Thyroid gland (tissue), 4 donors: ENCODE results near the gene ZNF783. TPM values are rescaled to one million over a fixed set of nuclear protein-coding genes. Genes with fewer than 3 reads are reported as not detected.

Experiments used
- DNase-seq, 2 donors: peaks; one replicate each; pipeline ENCODE4 v3.0.0-alpha.2; 2019
- H3K27ac ChIP-seq, 3 donors: fragments of 200-600 bp; sonication (generic); 1 replicate in 2 of 3; 2 replicates in 1 of 3; pipeline ENCODE4 v1.5.1; 2016 to 2019; ENCODE audit warnings: mild to moderate bottlenecking in 1 of 3, moderate library complexity in 1 of 3
- H3K27me3 ChIP-seq: fragments of 200-600 bp; sonication (generic); one replicate; pipeline ENCODE4 v1.5.1; 2019
- H3K36me3 ChIP-seq, 2 donors: fragments of 200-600 bp; sonication (generic); one replicate each; pipeline ENCODE4 v1.5.1; 2016 to 2019
- H3K4me1 ChIP-seq, 2 donors: fragments of 200-600 bp; sonication (generic); one replicate each; pipeline ENCODE4 v1.5.1; 2017 to 2019
- H3K4me3 ChIP-seq, 3 donors: fragments of 200-600 bp; sonication (generic); replicated peaks in 1 of 3; 1 replicate in 2 of 3; 2 replicates in 1 of 3; pipeline ENCODE4 v1.5.1; 2016; ENCODE audit warnings: mild to moderate bottlenecking in 1 of 3
- H3K9me3 ChIP-seq: fragments of 200-600 bp; sonication (generic); one replicate; pipeline ENCODE4 v1.5.1; 2017
- POLR2A ChIP-seq, 2 donors: fragments of 450-650 bp; IDR thresholded peaks; one replicate each; pipeline ENCODE4 v1.6.1; 2017; ENCODE audit warnings: antibody characterized with exemption in 2 of 2, mild to moderate bottlenecking in 2 of 2, moderate library complexity in 1 of 2
- WGBS, 2 donors: methylation state at CpG; one replicate each; pipeline ENCODE4 v1.1.5; 2017; 5-methylcytosine and 5-hydroxymethylcytosine counted together
- intact Hi-C: fragments of 100-400 bp; cut with DNase I; formaldehyde crosslinking; loops from one replicate; pipeline ENCODE4 v1.15.1; 2023
- total RNA-seq, 4 donors: library from RNA; depleted of rRNA; stranded (reverse); fragments of >200 nt; gene quantifications; one replicate each; pipeline ENCODE4 v1.2.3, GENCODE V29; 2016
- TF ChIP-seq, protein P1 (sequence below), 6 experiments: fragments of 200-600 bp in 3 of 6; fragments of 450-650 bp in 3 of 6; sonication (generic) in 3 of 6; IDR thresholded peaks; one replicate each; pipeline ENCODE4 v1.5.1; 2016 to 2019; ENCODE audit warnings: antibody characterized with exemption in 6 of 6, mild to moderate bottlenecking in 2 of 6, inconsistent platforms in 1 of 6, moderate library complexity in 1 of 6

ZNF783 gene
- 10 to 100 TPM; 11.3 to 18.0 (median 15.1) TPM for total RNA-seq

DNA sequence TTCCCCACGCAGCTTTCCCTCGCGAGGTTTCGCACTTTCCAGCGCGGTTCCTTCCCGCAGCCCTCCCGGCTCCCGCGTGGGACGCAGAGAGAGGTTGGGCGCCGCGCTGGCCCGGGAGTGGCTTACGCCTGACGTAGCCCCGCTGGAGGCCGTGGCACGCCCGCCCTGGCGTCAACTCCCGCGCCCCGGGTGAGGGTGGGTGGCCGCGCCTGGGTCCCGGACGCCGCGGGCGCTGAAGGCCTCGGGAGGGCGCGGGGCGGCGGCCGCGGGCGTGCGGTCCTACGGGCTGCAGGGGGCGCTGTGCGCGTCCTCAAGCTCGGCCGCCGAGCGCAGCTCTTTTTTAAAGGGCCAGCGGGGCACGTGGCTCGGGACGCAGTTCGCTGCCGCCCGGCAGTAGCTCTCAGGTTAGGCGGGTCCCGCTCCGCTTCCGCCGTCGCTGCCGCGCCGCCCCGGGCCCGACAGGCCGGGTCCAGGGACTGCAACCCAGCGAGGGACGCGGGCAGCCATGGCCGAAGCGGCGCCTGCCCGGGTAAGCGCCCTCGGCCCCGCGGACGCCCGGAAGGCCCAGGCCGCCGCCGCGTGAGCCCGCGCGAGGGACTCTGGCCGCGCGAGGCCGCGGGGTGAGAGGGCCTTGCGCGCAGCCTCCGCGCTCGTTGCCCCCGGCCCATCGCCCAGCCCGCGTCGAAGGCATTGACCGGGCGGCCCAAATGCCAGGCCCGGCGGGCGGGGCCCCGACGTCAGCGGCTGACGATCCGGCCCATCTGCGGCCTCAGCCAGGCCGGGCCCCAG lies at the start of gene ZNF783:
Gene ZNF783 (plus strand): TSS at position 368 of the 789 bp plus-strand sequence. CDS start 138 bp downstream, at position 506.
- H3K9me3 ChIP-seq, result no peaks in the 10 kb centered on the region
- H3K27me3 ChIP-seq, result no peaks in the 10 kb centered on the region
- intact Hi-C loops, result no loop called here
- peak within 1 kb of the TSS; percentile 41 to 61 (median 48) for H3K4me3 ChIP-seq
- H3K4me1 ChIP-seq, result peaks cover 11 to 16% of the 10 kb centered on the region in 2 donors
- H3K36me3 ChIP-seq, result peaks cover 12 to 13% of the 10 kb centered on the region in 2 donors
- H3K27ac ChIP-seq, result peak within 1 kb of the TSS; percentile 71 to 84 (median 78)
- TF ChIP-seq POLR2A (IDR thresholded peaks at IDR 0.05), result peak in 1 of 2 donors; percentile 51
- TF ChIP-seq, protein P1, sequence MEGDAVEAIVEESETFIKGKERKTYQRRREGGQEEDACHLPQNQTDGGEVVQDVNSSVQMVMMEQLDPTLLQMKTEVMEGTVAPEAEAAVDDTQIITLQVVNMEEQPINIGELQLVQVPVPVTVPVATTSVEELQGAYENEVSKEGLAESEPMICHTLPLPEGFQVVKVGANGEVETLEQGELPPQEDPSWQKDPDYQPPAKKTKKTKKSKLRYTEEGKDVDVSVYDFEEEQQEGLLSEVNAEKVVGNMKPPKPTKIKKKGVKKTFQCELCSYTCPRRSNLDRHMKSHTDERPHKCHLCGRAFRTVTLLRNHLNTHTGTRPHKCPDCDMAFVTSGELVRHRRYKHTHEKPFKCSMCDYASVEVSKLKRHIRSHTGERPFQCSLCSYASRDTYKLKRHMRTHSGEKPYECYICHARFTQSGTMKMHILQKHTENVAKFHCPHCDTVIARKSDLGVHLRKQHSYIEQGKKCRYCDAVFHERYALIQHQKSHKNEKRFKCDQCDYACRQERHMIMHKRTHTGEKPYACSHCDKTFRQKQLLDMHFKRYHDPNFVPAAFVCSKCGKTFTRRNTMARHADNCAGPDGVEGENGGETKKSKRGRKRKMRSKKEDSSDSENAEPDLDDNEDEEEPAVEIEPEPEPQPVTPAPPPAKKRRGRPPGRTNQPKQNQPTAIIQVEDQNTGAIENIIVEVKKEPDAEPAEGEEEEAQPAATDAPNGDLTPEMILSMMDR (IDR thresholded peaks at IDR 0.05), result peak in 5 of 6 experiments; percentile 17 to 96 (median 91)
- WGBS, 2 donors, result 1 to 4% methylated on average over 19 to 38 of the region's 115 CpGs
- DNase-seq, result peak; percentile 88 to 90

DNA sequence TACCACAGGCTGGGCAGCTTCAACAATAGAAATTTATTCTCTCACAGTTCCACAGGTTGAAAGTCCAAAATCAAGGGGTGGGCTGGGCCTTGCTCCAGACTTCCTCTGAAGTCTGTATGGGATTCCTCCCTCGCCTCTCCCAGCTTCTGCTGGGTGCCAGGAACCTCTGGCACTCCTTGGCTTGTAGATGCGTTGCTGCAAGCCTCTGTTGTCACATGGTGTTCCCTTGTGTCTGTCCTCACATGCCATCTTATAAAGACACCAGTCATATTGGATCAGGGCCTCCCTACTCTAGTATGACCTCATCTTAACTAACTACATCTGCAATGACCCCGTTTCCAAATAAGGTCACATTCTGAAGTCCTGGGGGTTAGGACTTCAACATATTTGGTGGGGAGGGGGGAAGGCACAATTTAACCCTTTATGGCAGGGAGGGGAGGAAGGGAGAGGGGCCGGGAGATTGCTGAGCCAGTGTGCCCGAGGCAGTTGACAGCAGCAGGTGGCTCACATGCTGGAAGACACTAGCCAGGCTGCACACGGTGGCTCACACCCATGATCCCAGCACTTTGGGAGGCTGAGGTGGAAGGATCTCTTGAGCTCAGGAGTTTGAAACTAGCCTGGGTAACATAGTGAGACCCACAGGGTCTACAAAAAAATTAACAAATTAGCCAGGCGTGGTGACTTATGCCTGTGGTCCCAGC lies 47.8 kb upstream of the ZNF783 start:
- no peaks in the 10 kb centered on the region for H3K4me1 ChIP-seq
- intact Hi-C loops, result no loop called here
- H3K9me3 ChIP-seq, result no peaks in the 10 kb centered on the region
- 88 to 89% methylated on average over 7 of the region's 7 CpGs for WGBS, 2 donors
- DNase-seq, result no peak
- TF ChIP-seq, protein P1 (IDR thresholded peaks at IDR 0.05), result no peak
- no peak for TF ChIP-seq POLR2A (IDR thresholded peaks at IDR 0.05)
- H3K27me3 ChIP-seq, result no peaks in the 10 kb centered on the region
- no peak overlapping the region for H3K4me3 ChIP-seq
- H3K36me3 ChIP-seq, result peaks cover 78 to 83% of the 10 kb centered on the region in 2 donors
- H3K27ac ChIP-seq, result no peak overlapping the region

DNA sequence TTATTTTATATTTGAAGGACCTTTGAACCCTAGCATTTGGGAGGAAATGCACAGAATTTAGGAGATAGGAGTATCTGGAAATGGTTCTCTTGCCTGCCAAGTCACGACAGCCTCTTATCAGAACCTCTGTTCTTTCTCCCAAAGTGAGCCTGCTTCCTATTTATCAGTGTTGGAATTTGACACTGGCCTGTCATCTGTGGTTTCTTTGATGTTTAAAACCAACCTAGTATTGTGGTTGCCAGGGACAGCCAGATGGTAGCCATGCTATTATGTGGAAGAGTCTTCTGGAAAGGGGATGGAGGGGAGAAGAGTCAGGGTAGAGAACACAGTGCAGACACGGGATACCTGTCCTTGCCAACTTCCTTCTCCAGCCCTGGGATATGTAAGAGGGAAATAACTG lies 45.6 kb upstream of the ZNF783 start:
- no peak for DNase-seq
- WGBS, 2 donors, result 89 to 98% methylated on average over 2 of the region's 2 CpGs
- intact Hi-C loops, result no loop called here

DNA sequence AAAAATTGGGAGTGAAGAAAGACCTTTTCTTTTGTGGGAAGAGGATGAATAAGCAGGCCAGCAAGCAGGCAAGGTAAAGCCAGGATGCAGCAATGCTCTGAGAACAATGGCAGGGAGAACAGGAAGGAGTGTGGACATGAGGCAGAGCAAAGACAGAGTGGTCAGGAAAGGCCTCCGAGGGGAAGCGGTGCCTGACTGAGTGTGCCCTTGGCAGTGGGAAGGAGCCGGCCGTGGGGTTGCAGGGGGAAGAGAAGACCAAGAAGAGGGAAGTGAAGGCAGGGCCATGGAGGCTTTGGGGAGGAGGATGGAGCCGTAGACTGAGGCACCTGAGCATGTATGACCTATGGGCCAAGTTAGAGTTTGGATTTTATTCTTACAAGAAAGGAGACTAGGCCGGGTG lies 44.4 kb upstream of the ZNF783 start:
- 86 to 93% methylated on average over 6 of the region's 6 CpGs for WGBS, 2 donors
- Histone ChIP-seq H3K4me3 (no peak overlapping the region), H3K27ac (no peak overlapping the region), H3K36me3 (peaks cover 44 to 57% of the 10 kb centered on the region in 2 donors), H3K27me3 (no peaks in the 10 kb centered on the region), H3K9me3 (no peaks in the 10 kb centered on the region), H3K4me1 (no peaks in the 10 kb centered on the region)
- intact Hi-C loops, result no loop called here
- TF ChIP-seq, protein P1 (IDR thresholded peaks at IDR 0.05), result no peak
- TF ChIP-seq POLR2A (IDR thresholded peaks at IDR 0.05), result no peak
- no peak for DNase-seq

More for the DNA sequence above, 45.6 kb upstream of the ZNF783 start:
- no peaks in the 10 kb centered on the region for H3K4me1 ChIP-seq
- no peaks in the 10 kb centered on the region for H3K27me3 ChIP-seq
- H3K36me3 ChIP-seq, result peaks cover 56 to 68% of the 10 kb centered on the region in 2 donors
- TF ChIP-seq, protein P1 (IDR thresholded peaks at IDR 0.05), result no peak
- no peak for TF ChIP-seq POLR2A (IDR thresholded peaks at IDR 0.05)
- H3K9me3 ChIP-seq, result no peaks in the 10 kb centered on the region
- H3K4me3 ChIP-seq, result no peak overlapping the region
- H3K27ac ChIP-seq, result no peak overlapping the region
